ENCODE results near the gene LIME1. TPM values are rescaled to one million over a fixed set of nuclear protein-coding genes. Genes with fewer than 3 reads are reported as not detected.
A peak's percentile ranks its signal among the peaks of the same experiment; 100 is the strongest.

LIME1 gene
- total and polyA plus RNA-seq, 8 donors, result 2.6 to 46.6 (median 3.5) TPM

GRCh38 chr20:63701329-63702035, 35.0 kb upstream of the LIME1 start:
- intact Hi-C loops (cut with DNase I), result no loop called here
- Histone ChIP-seq H3K36me3 (peaks cover 0 to 7% (median 0%) of the 10 kb centered on the region in 3 donors), H3K9me3 (no peaks in the 10 kb centered on the region), H3K4me1 (peaks cover 0 to 13% (median 2%) of the 10 kb centered on the region in 3 donors), H3K4me3 (no peak overlapping the region), H3K27ac (no peak overlapping the region), H3K27me3 (no peaks in the 10 kb centered on the region)
- no peak for TF ChIP-seq CTCF (IDR thresholded peaks at IDR 0.05)
- FAIRE-seq, result no peak
- ATAC-seq, result no peak
- peak in 2 of 6 donors; percentile 34 to 77 for DNase-seq
- WGBS, 2 donors, result 83 to 89% methylated on average over 14 of the region's 14 CpGs

- no peaks in the 10 kb centered on the region for H3K27me3 ChIP-seq
- 90 to 91% methylated on average over 16 of the region's 16 CpGs for whole genome bisulfite sequencing, 2 donors
- TF ChIP-seq CTCF (IDR thresholded peaks at IDR 0.05), result no peak
- ATAC-seq (no peak), FAIRE-seq (no peak), DNase-seq (peak in 1 of 6 donors; percentile 72)
- H3K4me3 ChIP-seq, result no peak overlapping the region
- H3K36me3 ChIP-seq, result peaks cover 0 to 7% (median 0%) of the 10 kb centered on the region in 3 donors
- H3K27ac ChIP-seq, result no peak overlapping the region
- intact Hi-C loops (cut with DNase I), result no loop called here
- peaks cover 0 to 9% (median 6%) of the 10 kb centered on the region in 3 donors for H3K4me1 ChIP-seq
- no peaks in the 10 kb centered on the region for H3K9me3 ChIP-seq
These were observed 34.3 kb upstream of the LIME1 start for GRCh38 chr20:63702036-63702665.

- ATAC-seq (no peak), FAIRE-seq (no peak), DNase-seq (no peak)
- Histone ChIP-seq H3K27ac (no peak overlapping the region), H3K27me3 (no peaks in the 10 kb centered on the region), H3K4me1 (peaks cover 0 to 6% (median 6%) of the 10 kb centered on the region in 3 donors), H3K36me3 (peaks cover 0 to 7% (median 0%) of the 10 kb centered on the region in 3 donors), H3K9me3 (no peaks in the 10 kb centered on the region), H3K4me3 (no peak overlapping the region)
- 67 to 69% methylated on average over 12 to 13 of the region's 13 CpGs for WGBS, 2 donors
- no peak for TF ChIP-seq CTCF (IDR thresholded peaks at IDR 0.05)
- intact Hi-C loops (cut with DNase I), result no loop called here
These were observed 33.6 kb upstream of the LIME1 start for GRCh38 chr20:63702751-63703470.

GRCh38 chr20:63703471-63703975, 32.9 kb upstream of the LIME1 start:
- Histone ChIP-seq H3K27me3 (no peaks in the 10 kb centered on the region), H3K27ac (no peak overlapping the region), H3K9me3 (no peaks in the 10 kb centered on the region), H3K36me3 (peaks cover 0 to 7% (median 0%) of the 10 kb centered on the region in 3 donors), H3K4me1 (peaks cover 0 to 6% (median 6%) of the 10 kb centered on the region in 3 donors), H3K4me3 (no peak overlapping the region)
- no peak for FAIRE-seq
- DNase-seq, result peak in 1 of 6 donors; percentile 73
- no peak for ATAC-seq
- 86 to 89% methylated on average over 14 to 15 of the region's 15 CpGs for WGBS, 2 donors
- intact Hi-C loops (cut with DNase I), result no loop called here
- TF ChIP-seq CTCF (IDR thresholded peaks at IDR 0.05), result no peak
